RWPE1 (cell line): ENCODE results near the gene NME1.

Source experiments
- CTCF ChIA-PET: fragments of 350-600 bp; sonication (Branson Sonifier 250); formaldehyde crosslinking; extraction: SDS; loops from one replicate; lab custom pipeline; 2021; lab: Yijun Ruan, JAX
- POLR2A ChIA-PET: fragments of 400-600 bp; formaldehyde crosslinking; extraction: SDS; loops from one replicate; lab custom pipeline; 2020; ENCODE audit warnings: antibody characterized with exemption; ENCODE audit not compliant: low non-redundant PET; lab: Yijun Ruan, JAX
- DNase-seq: peaks from one replicate; pipeline ENCODE4 v3.0.0; 2012; ENCODE audit warnings: low spot score
- H3K27ac ChIP-seq: fragments of 450-650 bp; 2 replicates; pipeline ENCODE4 v1.5.1; 2017
- CTCF ChIP-seq: fragments of 450-650 bp; conservative IDR thresholded peaks from 2 replicates; pipeline ENCODE4 v1.5.1; 2017; ENCODE audit warnings: low read depth, mild to moderate bottlenecking

The NME1 gene

GRCh38 chr17:51124640-51125503 is 28.5 kb upstream of the NME1 start:
- POLR2A ChIA-PET: no interaction called here
- DNase-seq: no peak
- no peak overlapping the region for H3K27ac ChIP-seq
- TF ChIP-seq CTCF: no peak
- CTCF ChIA-PET: no interaction called here

GRCh38 chr17:51128076-51128475 is 25.3 kb upstream of the NME1 start:
- ChIA-PET POLR2A (interaction anchor here (0.6 kb wide), 1 partner anchor 35 kb away, joined by 3 read pairs; no protein-coding TSS in a partner anchor), CTCF (no interaction called here)
- no peak for DNase-seq
- no peak for TF ChIP-seq CTCF
- H3K27ac ChIP-seq: no peak overlapping the region

GRCh38 chr17:51132964-51133319 is 20.4 kb upstream of the NME1 start:
- TF ChIP-seq CTCF: no peak
- ChIA-PET CTCF (no interaction called here), POLR2A (no interaction called here)
- no peak for DNase-seq
- H3K27ac ChIP-seq: no peak overlapping the region

GRCh38 chr17:51133365-51133764 is 20.0 kb upstream of the NME1 start:
- ChIA-PET POLR2A (no interaction called here), CTCF (no interaction called here)
- DNase-seq: no peak
- H3K27ac ChIP-seq: no peak overlapping the region
- TF ChIP-seq CTCF: no peak

GRCh38 chr17:51135956-51136355 is 17.4 kb upstream of the NME1 start:
- POLR2A ChIA-PET: interaction anchor here (0.6 kb wide), 1 partner anchor 60 kb away, joined by 4 read pairs; no protein-coding TSS in a partner anchor
- no peak for DNase-seq
- no peak overlapping the region for H3K27ac ChIP-seq
- no peak for TF ChIP-seq CTCF
- CTCF ChIA-PET: interaction anchor here (0.6 to 0.7 kb wide), 2 partner anchors 18 to 637 kb away, joined by 4 read pairs; partner anchors contain the start of gene NME1

GRCh38 chr17:51142597-51142996 is 10.8 kb upstream of the NME1 start:
- CTCF ChIA-PET: interaction anchor here (1.0 kb wide), 1 partner anchor 10 kb away, joined by 4 read pairs; the partner anchor contains the start of gene NME1
- no peak overlapping the region for H3K27ac ChIP-seq
- DNase-seq: no peak
- POLR2A ChIA-PET: no interaction called here
- no peak for TF ChIP-seq CTCF
